Stimulated activated CD8-positive, alpha-beta memory T cell treated with anti-CD3 and anti-CD28 coated beads, Interleukin-4, amount 100 ng/mL, for 1 hour (primary cell): ENCODE results near the gene BANF1.

Experiments
- DNase-seq, 2 donors: peaks; one replicate each; pipeline ENCODE4 v3.0.0-alpha.2; 2020; ENCODE audit warnings: low read depth in 2 of 2, low spot score in 1 of 2

BANF1 gene, protein sequence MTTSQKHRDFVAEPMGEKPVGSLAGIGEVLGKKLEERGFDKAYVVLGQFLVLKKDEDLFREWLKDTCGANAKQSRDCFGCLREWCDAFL

DNA sequence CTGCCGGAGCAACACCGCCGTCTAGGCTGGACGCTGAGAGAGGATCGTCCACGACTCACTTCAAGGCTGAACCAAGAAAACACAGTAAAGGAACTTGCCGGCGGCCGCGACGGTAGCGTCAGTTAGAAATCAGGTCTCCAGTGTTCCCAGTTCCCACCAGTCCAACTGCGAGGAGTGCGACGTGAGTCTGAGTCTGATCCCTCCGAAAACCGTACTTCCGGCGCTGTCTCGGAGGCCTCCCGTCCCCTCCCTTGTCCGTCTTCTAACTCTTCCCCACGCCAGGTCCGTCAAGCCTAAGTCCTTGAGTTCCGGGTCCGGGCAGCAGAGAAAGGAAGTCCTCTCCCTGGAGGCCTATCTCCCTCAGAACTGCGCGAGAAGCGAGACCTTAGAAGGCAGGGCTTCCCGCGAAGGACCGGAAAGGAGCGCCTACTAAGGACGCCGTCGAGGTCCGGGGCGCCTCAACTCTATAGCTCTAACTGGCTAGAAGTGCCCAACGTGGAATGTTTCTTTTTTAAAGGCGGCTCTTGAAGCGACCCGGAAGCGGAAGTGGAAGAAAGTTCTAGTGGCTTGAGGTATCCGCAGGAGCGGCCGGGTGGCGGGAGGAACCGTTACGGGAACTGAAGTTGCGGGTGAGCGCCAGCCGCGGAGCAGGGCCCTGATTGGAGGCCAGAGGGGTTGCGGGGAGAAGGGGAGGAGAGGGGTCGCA, at the start of gene BANF1, which contains the start of gene EIF1AD:
Gene BANF1, plus strand, starts transcription at position 562 of the 706 bp plus-strand sequence. CDS start 748 bp downstream, outside the sequence.
Gene EIF1AD, minus strand, starts transcription at position 216 of the 706 bp plus-strand sequence. CDS start 1,768 bp downstream, outside the sequence.
- DNase-seq, result peak; percentile 78 to 83

DNA sequence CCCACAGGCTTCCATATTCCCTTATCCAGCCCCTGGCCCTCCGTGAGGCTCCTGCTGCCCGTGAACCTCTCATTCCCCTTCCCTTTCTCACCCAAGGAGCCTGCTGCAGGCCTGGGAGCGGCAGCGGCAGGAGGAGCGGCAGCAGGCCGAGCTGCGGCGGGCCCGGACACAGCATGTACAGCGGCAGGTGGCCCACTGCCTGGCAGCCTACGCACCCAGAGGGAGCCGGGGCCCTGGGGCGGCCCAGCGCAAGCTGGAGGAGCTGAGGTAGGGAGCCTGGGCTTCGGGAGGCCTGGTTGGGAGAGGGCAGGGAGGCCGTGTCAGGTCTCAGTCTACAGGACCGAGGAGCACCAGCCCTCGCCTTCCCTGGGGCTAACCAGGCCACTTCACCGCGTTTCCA, 48.8 kb upstream of the BANF1 start:
- no peak for DNase-seq

DNA sequence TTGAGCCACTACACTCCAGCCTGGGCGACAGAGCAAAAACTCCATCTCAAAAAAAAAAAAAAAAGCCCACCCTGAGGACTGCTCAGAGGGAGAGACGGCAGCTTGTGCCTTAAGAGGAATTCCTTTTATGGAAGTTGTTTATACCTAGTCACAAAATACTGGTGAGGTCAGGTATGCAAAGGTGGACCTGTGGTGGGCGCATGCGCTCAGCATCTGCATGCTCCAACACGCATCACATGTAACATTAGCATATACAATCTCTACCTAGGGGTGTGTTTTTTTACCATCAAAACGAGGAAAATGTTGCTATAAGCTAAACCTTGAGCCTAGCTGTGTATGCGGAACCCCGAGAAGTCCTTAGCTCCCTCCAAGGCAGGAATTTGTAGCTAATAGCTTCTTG, 47.5 kb upstream of the BANF1 start:
- no peak for DNase-seq

DNA sequence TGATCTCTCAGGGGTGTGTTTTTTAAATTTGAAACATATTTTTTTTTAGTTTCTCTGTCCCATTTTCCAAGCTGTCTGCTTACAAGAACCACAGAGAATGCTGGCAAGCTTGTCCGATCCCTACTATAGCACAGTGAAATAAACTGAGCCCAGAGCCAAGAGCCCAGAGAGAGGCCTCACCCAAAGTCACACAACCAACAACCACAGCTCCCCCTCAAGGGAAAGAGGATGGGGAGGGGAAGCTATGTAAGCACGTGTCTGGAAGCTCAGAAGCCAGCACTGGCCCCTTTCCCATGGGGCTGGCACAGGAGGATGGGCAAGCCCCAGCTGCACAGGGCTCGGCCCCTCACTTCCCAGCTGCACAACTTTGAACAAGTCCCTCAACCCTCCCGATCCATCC, 44.0 kb upstream of the BANF1 start:
- DNase-seq, result no peak

DNA sequence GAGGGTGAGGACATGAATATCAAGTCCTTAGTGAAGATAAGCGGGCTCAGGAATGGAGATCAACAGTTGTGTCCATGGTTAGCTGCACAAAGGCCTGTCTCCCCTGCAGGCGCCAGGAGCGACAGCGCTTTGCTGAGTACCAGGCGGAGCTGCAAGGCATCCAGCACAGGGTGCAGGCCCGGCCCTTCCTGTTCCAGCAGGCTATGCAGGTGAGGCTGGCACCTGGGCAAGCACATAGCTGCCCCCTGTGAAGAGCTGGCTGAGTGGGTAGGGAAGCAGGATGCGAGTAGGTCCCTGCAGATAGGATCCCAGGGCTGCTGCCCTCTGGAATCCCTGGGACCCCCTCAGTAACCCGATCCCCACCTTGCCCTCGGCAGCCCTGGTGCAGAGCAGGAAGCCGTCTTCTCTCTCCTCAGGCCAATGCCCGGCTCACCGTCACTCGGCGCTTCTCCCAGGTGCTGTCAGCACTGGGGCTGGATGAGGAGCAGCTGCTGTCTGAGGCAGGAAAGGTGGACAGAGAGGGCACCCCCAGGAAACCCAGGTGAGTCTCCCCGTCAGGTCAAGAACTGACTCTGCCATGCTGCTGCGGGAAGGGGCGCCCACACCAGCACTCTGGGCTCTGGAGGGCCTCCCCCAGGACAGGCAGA, 43.4 kb upstream of the BANF1 start:
- no peak for DNase-seq

DNA sequence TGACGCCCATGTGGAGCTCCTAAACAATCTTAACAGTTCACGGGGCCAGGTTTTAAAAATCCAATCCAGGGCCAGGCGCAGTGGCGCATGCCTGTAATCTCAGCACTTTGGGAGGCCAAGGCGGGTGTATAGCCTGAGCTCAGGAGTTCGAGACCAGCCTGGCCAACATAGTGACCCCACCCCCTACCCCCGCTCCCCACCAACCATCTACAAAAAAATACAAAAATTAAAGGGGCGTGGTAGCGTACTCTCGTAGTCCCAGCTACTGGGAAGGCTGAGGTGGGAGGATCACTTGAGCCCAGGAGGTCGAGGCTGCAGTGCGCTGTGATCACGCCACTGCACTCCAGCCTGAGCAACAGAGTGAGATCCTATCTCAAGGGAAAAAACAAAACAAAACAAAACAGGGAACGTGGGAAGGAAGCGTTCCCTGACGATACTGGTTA, 41.5 kb upstream of the BANF1 start:
- DNase-seq, result no peak

DNA sequence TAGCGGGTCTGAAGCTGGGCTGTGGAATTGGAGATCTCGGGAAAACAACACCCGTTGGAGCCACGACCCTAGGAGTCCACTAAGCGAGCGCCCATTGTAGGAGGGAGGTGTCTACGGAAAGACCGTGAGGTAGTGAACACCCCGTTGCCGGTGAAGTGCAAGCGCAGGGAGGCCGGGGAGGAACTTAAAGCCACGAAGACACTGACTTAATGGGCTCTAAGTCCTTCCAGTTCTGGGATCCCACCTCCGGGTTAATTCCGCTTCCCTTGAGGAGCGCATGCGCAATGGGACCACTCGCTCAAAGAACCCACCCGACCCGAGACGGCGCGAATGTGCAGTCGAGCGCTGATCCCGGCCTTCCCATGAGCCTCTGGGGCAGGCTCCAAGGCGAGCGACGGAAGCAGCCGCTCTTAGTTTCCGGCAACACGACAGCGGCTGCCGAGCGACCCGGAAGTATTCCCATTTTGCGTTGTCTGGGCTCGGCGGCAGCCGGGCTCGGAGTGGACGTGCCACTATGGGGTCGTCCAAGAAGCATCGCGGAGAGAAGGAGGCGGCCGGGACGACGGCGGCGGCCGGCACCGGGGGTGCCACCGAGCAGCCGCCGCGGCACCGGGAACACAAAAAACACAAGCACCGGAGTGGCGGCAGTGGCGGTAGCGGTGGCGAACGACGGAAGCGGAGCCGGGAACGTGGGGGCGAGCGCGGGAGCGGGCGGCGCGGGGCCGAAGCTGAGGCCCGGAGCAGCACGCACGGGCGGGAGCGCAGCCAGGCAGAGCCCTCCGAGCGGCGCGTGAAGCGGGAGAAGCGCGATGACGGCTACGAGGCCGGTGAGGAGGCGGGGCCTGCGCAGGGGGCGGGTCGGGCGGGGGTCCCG, 40.8 kb upstream of the BANF1 start, which contains the start of gene SART1:
Gene SART1, plus strand, starts transcription at position 468 of the 874 bp plus-strand sequence. Its CDS starts 47 bp downstream, at position 515.
- peak; percentile 83 to 93 for DNase-seq

DNA sequence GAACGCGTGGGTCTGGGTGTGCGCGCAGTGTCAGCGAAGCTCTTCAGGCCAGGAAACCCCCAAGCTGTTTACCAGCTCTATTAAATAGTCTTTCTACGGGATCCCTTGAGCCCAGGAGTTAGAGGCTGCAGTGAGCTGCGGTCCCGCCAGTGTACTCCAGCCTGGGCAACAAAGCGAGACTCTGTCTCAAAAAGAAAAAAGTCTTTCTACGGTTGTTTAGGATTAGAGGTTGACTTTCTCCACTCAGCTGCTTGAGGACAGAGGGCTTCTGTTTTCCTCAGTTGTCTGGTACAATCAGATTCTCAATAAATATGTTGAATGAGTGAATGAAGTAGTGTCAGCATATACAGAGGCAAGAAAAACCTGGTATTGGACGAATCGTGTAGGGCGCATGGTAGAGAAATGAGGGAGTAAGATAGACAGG, 40.1 kb upstream of the BANF1 start:
- no peak for DNase-seq

DNA sequence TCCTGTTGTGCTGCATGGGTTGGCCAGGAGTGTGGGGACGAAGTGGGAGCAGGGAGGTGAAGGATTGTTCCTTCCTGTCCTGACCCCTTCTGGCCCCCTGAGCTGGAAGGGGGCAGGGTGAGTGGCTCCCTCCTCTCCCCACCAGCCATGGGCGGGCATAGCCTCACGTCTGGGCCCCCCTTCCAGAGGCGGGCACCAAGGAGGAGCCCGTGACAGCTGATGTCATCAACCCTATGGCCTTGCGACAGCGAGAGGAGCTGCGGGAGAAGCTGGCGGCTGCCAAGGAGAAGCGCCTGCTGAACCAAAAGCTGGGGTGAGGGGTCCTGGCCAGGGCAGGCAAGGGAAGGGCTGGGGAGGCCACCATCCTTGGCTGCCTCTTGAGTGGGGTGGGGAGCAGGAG, 37.4 kb upstream of the BANF1 start:
- no peak for DNase-seq

DNA sequence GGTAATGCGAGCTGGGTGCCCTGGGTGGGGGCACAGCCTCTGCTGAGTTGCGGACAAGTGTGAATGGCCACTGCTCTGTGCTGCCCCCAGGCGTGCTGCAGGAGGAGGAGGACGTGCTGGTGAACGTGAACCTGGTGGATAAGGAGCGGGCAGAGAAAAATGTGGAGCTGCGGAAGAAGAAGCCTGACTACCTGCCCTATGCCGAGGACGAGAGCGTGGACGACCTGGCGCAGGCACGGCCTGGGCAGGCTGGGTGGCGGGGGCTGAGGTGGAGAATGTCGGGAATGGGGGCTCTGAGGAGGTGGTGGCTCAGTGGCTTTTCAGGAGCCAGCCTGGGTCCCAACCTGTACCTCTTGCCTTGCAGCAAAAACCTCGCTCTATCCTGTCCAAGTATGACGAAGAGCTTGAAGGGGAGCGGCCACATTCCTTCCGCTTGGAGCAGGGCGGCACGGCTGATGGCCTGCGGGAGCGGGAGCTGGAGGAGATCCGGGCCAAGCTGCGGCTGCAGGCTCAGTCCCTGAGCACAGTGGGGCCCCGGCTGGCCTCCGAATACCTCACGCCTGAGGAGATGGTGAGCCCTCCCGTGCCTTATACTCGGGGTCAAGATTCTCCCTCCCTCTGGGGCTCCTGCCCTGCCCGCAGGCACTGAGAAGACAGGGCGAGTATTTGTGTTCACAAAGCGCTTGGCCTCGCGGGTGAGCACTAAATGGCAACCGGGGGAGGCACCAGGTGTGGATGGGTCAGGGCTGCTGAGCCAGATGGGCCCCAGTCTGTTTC, 36.1 kb upstream of the BANF1 start:
- DNase-seq, result no peak

DNA sequence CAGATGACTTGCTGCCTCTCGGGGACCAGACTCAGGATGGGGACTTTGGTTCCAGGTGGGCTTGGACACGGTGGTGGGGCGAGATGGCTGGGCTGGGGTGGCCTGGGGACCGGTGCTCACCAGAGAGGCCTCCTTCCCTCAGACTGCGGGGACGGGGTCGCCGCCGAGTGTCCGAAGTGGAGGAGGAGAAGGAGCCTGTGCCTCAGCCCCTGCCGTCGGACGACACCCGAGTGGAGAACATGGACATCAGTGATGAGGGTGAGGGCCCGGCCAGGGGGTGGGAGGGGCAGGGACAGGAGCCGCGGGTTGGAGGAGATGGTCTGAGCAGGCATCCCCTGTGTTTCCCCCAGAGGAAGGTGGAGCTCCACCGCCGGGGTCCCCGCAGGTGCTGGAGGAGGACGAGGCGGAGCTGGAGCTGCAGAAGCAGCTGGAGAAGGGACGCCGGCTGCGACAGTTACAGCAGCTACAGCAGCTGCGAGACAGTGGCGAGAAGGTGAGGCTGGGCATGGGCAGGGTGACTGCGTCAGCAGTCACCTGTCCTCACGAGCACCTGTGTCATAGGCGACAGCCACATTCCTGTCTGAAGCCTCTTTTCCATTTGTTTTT, 34.9 kb upstream of the BANF1 start:
- DNase-seq, result no peak

DNA sequence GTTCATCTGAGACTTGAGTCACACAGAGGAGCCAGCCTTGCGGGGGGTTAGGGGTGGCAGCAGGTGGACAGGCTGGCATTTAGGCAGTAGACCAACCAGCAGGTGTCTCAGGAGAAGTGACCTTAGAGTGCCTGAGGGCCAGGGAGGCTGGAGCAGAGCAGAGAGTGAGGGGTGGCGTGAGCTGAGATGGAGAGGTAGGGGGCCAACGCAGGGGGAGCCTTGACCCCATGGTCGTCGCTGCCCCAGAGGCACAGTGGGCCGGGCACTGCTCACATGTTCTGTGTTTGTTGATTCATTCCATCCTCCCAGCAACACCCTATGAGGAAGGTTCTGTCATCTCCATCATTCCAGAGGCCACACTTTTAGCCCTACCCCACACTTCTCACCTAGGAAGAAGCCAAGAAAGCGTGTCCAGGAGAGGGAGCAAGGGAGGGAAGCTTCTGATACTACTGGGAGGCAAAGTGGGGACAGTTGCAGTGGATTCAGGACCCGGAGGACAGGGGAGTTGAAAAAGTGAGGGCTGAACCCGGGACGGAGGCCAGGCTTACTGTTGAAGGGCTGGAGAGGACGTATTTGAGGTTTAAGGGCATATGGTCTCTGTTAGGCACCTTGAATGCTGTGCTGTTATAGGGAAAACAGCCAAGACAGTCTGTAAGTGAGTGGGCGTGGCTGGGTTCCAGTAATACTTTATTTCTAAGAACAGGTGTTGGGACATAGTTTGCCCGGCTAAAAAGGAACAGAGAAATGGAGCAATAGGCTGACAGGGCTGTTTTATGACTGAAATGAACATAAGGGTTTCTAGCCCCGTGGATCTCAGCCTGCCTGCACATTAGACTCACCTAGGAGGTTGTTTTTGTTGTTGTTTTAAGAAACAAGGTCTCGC, 33.5 kb upstream of the BANF1 start:
- no peak for DNase-seq

DNA sequence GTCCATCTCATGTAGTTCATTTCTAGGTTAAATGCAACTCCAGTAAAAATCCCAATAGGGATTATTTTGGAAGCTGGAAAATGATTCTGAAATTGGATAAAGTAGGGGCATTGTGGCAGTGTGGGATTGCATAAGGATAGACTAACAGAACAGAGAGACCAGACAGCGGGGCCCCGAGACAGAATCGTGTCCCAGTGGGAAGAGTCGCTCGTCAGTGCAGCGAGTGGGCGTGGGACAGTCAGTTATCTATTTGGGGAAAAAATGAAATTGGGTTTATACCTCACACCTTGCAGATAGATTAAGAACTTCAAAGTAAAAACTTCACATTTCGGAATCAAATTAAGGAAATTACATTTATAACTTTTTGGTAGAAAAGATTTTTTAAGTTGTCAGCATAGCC, 30.2 kb upstream of the BANF1 start:
- DNase-seq, result no peak

DNA sequence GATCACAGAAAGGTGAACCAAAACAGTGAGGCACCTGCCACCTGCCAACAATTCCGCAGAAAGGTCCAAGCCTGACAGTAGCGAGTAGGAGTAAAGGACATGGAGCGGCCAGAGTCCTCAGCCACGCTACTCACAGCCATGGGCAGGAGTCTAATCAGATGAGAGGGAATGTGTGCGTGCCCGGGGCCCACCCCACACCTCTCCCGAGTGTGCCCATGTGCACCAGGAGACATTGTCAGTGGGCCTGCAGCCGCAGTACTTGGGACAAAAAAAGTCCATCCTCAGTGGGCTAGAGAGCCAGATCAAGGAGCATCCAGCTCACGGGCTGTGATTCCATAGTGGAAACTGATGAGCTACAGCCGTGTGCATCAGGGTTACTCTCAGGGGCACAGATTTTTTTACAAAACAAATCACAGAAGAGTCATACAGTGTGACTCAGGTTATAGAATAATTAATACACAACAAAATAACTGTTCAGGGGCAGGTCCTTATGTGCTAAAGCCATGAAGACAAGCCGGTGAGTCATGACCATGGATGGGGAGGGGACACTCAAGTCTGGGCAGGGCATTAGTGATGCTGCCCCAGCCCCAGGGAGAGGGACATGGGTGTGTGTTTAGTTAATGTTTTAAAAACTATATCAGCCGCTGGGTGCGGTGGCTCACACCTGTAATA, 28.7 kb upstream of the BANF1 start:
- no peak for DNase-seq

DNA sequence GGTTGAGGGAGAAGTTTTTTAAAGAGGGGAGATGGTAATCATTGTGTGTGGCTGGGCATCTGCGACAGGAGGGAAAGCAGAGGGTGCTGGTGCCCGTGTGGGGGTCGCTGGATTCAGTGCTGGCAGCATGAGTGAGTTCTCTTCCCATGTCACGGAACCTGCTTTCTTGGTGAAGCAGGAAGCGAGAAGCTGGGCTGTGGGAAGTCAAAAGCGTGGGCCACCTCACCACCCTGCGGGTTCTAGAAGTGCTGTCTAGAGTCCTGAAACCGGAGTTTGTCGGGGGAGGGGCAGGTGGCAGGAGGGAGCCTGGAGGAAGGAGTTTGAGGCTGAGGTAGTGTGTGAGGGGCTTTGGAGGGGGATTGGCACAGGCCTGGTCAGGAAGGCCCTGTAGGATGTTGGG, 26.5 kb upstream of the BANF1 start:
- no peak for DNase-seq

DNA sequence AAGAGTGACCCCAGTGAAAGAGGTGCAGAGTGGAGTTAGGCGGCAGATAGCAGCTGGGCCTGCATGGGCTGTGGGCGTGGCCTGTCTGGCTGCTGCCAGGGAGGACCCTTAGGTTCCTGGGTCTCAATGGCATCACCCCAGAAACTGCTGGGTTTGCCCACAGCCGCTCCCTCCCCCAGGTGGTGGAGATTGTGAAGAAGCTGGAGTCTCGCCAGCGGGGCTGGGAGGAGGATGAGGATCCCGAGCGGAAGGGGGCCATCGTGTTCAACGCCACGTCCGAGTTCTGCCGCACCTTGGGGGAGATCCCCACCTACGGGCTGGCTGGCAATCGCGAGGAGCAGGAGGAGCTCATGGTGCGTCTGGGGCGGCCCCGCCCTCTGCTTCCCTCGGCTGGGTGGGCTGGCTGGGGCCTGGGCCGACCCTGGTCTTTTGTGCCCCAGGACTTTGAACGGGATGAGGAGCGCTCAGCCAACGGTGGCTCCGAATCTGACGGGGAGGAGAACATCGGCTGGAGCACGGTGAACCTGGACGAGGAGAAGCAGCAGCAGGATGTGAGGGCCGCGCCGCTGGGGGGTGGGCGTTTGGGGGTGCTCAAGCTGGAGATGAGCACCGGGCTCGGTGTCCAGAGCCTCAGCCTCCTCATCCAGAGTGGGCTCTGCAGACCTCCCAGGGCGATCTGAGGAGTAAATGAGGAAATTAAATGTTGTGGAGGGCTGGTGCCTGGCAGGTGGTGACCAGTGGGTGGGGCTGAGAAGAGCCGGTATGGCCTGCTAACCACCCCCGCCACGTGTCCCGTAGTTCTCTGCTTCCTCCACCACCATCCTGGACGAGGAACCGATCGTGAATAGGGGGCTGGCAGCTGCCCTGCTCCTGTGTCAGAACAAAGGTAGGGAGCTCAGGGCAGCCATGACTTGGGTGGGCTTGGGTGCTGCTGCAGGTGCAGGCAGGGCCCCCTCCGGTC, 25.8 kb upstream of the BANF1 start:
- DNase-seq, result no peak

DNA sequence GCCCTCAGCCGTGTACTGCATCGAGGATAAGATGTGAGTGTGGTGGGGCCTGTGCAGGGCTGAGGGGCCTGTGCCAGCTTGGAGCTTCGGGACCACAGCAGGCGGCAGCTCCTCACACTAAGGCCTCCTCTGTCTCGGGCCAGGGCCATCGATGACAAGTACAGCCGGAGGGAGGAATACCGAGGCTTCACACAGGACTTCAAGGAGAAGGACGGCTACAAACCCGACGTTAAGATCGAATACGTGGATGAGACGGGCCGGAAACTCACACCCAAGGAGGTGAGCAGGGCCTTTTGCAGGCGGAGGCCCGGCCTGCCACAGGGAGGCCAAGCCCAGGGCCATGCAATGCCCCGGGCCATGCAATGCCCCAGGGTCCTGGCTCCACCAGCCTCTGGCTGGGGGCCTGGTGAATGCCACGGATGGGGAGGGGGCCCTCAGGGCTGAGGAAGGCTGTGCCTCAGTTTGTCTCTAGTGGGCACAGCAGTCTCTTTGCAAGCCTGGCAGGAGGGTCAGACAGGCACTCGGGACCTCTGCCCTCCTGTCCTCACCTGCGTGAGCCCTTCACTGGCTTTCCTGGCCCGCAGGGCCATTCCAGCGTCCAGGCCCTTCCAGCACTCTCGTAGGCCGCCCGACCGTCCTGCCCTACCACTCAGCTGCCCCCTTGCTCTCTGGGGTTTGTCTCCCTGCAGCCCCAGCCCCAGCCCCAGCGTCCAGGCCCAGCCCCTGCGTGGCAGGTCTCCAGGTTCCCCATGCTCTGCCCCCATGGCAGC, 24.5 kb upstream of the BANF1 start:
- DNase-seq, result no peak
